ENCODE measurements around the gene SAG. TPM values are rescaled to one million over a fixed set of nuclear protein-coding genes. Genes with fewer than 3 reads are reported as not detected.

The SAG gene
- total RNA-seq, 1 donor from 2014 or later = not detected

DNA sequence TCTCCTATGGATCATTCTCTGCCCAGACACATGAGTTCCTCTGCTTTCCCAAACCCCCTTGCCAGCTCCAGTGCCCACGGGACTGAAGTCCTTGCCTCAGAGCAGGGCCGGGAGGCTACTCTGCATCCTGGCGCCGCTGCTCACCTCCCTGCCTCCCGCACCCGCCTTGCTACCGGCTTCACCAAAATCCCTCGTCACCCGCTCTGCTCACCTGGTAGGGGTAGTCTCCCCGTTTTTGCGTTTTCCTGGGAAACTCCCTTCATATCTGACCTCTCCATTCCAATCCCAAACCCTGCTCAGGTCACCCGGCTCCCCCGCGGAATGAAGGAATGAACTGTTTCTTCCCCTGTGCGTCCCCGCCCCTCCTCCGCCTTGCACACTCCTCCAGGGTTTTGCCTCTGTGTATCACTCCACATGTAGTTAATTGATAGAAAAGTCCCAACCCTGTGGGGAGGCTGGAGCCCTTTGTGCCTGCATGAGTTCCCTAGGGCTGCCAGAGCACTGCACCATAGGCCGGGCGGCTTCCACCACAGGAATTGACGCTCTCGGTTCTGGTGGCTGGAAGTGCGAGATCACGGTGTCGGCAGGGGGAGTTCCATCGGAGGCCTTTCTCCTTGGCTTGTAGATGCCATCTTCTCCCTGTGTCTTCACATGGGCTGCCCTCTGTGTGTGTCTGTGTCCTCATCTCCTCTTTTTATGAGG, 44.7 kb downstream of the SAG start:
- DNase-seq (ENCODE audit: low spot score) = peak; percentile 53
- intact Hi-C loops (cut with DNase I) = no loop called here

DNA sequence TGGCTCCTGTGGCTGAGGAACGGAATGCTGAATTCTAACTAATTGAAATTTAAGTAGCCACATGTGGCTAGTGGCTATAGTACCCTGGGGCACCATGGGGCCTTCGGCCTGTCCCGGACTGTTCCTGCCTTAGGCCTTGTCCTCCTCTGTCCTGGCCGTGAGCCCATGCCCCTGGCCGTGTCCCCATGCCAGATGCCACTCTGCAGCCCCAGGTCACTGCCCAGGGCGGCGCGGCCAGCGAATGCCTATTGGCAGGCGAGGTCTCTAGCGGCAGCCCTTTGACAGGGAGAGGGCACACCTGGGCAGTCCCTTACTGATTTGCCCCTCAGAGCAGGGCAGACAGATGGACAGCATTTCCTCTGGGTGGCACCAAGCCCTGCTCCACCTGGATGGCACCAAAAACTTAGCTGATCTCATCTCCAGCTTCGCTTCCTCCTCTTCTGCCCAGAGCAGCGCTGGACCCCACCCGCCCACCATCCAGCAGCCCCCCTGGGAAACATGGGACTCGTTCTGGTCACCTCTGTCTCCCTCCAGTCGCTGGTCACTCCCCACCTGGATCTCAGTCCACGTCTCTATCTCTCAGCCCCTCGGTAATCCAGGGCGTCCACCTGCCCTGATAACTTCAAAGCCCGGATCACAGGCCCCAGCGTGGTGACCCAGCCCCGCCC, 45.6 kb downstream of the SAG start:
- peak; percentile 61 for DNase-seq (ENCODE audit: low spot score)
- intact Hi-C loops (cut with DNase I) = no loop called here

DNA sequence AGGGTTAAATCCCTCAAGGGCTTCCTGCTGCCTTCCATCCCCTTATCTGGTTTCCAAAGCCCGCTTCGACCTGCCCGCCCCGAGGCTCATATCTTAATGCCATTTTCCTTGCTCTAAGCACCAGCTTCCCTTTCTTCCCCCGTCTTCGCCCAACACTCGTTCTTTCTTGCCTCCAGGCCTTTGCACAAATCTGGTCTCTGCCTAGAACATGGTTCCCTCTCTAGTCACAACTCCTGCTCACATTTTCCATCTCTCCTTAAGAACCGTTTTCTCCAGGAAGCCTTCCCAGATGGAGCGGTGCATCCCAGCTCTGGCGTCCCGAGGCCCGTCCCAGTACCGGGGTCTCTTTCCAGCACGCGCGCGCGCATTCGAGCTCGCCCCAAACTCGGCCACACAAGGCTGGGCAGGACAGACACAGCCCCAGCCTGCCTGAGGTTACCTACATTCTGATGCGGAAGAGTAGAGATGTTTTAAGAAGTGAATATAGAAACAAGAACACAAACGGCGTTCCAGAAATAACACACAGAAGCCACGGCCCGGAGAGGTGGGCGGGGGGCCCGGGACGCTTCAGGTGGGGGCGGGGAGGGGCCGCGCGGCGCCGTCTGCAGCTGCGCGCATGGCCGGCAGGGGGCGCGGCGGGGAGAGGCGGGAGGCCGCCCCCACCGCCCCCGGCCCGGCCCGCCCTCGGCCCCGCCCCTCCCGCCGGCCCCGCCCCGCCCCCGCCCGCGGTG, 46.3 kb downstream of the SAG start, which contains the start of gene DGKD:
TSS of gene DGKD (plus strand) at position 726 of the 731 bp plus-strand sequence. CDS start 25 bp downstream, outside the sequence.
- DNase-seq (ENCODE audit: low spot score) = peak; percentile 83
- intact Hi-C loops (cut with DNase I) = loop anchor here (2.0 kb wide), 2 partner anchors 33 to 89 kb away; no protein-coding TSS in a partner anchor

DNA sequence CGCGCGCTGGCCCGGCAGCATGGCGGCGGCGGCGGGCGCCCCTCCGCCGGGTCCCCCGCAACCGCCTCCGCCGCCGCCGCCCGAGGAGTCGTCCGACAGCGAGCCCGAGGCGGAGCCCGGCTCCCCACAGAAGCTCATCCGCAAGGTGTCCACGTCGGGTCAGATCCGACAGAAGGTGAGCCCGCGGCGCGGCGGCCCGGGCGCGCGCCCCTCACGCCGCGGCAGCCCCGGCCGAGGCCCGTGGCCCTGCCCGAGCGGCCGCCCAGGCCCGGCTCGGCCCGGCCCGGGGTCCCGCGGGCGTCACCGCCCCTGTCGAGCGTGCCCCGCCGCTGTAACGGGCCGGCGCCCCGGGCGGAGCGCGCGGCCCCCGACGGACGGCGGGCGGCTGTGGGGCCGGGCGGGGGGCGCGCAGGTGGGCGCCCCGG, 46.9 kb downstream of the SAG start:
- no peak for DNase-seq (ENCODE audit: low spot score)
- intact Hi-C loops (cut with DNase I) = loop anchor here (2.0 kb wide), 2 partner anchors 32 to 88 kb away; no protein-coding TSS in a partner anchor

DNA sequence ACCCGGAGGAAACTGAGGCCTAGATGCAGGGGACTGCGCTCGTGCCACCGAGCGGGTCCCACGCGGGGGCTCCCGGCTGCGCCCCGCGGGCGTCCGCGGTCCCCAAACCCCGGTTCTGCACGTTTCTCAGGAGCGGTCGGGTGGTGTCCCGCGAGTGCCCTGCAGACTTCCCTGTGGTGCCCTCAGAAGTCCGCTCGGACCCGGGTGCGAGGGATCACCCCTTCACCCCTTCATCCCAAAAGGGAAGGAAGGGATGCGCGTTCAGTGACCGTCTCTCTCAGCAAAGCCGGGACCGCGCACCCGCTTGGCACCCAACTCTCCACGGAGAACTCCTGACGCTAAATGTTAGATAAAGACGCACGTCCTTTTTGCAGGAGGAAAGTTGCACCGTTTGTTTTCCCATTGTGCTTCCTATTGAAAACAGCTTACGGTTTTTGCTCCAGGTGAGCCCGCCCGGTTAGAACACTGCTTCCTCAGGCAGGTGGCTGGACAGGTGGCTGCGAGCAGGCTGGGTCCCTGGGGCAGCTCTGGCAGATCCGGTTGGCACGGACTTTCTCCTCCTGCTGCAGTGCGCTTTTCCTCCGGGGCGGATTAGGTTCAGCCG, 47.5 kb downstream of the SAG start:
- DNase-seq (ENCODE audit: low spot score) = no peak
- intact Hi-C loops (cut with DNase I) = loop anchor here (2.0 kb wide), 2 partner anchors 32 to 88 kb away; no protein-coding TSS in a partner anchor

DNA sequence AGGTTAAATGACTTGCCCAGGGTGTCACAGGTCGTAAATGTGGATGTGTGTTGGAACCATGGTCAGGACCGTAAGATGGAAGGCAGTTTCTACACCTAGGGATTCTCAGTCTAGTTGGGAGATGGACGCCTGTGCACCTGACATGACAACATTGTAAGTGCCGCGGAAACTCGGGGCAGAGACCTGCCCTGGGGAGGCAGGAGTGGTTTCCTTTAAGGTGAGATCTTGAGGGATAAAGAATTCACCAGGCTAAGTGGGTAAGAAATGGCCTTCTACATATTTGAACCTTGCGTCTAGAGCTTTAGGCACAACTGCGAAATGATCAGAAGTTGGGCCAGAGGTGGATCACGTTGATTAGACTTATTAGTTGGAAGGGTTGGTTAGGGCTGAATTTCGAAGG, 48.3 kb downstream of the SAG start:
- intact Hi-C loops (cut with DNase I) = loop anchor here (2.0 kb wide), 2 partner anchors 31 to 87 kb away; no protein-coding TSS in a partner anchor
- no peak for DNase-seq (ENCODE audit: low spot score)

DNA sequence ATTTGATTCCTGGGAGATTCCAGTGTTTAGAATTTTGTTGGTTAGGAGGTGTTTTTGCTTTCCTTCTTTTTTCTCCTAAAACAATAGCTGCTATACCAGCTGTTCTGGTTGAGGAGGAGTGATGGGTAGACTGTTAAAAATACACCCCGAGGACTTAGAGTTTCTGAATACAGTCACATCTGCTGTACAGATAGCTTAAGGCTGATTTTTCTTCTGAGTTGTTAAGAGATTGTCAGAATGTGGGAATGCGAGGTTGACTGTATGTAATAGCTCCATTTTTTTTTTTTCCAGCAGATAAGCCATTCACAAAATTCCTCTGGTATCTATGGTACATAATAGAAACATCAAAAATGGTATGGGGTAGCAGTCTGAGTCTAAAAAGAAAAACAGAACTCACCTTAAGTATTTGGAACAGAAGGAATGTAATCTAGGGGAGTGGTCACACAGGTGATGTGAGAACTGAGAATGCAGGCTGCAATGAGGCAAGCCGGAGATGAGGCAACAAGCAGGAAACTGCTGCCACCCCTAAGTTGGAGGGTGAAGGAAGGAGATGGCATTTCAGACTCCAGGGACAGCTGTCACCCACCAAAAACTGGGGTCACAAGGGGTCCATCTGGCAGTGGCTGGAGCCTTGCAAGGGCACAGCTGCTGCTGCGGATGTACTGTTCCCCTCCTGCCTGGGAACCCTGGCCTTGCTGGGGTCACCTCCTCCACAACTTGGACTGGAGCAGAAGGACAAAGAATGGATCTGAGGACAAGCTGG, 49.1 kb downstream of the SAG start:
- intact Hi-C loops (cut with DNase I) = no loop called here
- peak; percentile 81 for DNase-seq (ENCODE audit: low spot score)

DNA sequence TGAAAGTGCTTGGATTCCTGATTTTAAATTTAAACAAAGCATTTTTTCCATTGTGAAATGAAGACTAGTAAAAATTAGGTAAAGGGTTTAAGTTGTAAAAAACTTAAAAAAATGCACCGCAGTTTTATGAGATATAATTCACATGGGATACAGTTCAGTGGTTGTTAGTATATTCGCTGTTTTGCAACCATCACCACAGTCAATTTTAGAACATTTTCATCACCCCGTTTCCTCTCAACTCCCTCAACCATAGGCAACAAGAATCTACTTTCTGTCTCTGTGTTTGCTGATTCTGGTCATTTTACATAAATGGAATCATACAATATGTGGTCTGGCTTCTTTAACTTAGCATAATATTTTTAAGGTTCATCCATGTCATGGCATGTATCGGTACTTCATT, 50.7 kb downstream of the SAG start:
- DNase-seq (ENCODE audit: low spot score) = no peak
- intact Hi-C loops (cut with DNase I) = no loop called here

DNA sequence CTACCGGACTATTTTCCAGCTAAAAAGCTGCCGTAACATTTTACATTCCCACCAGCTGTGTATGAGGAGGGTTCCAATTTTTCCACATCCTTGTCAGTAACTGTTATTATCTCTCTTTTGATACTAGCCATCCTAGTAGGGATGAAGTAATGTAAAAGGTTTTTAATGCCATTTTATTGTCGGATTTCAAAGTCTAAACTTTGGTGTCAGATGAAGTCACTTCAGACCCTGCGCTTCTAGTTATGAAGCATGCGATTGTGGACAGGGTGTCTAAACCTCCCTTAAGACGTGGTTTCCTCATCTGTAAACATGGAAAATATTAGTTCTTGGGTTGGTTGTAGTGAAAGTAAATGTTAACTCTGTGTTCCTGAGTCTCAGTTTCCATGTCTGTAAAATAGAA, 51.3 kb downstream of the SAG start:
- no peak for DNase-seq (ENCODE audit: low spot score)
- intact Hi-C loops (cut with DNase I) = no loop called here

DNA sequence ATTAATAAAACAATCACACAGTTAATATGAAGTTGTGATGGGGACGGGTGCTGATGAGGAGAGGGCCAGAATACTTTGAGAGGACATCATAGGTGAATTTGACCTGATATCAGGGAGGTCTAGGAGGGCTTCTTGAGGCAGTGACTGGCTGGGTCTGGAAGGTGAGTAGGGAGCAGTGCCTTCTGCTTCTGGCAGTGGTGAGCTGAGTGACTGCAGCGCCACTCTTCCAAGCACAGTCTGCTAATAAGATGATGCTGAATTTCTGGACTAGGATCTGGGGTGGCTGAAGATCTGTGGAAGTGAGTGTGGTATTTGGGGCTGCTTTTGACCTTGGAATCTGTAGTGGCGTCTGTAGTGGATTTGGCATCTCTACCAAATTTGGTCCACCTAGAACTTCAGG, 52.2 kb downstream of the SAG start:
- no peak for DNase-seq (ENCODE audit: low spot score)
- intact Hi-C loops (cut with DNase I) = no loop called here

DNA sequence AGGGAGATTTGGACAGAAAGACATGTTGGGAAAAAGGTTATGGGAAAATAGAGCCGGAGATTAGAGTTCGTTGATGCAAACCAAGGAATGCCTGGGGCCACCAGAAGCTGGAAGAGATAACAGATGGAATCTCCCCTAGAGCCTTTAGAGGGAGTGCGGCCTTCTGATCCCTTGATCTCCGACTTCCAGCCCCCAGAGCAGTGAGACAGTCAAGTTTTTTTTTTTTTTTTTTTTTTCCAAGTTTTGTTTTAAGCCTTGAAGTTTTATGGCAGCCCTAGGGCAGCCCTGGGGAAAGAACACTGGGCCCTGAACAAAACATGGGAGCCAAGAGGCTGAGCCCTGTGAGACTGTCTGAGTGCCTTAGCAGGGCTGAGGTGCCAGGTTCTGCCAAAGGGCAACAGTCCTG, 53.2 kb downstream of the SAG start:
- no peak for DNase-seq (ENCODE audit: low spot score)
- intact Hi-C loops (cut with DNase I) = no loop called here

DNA sequence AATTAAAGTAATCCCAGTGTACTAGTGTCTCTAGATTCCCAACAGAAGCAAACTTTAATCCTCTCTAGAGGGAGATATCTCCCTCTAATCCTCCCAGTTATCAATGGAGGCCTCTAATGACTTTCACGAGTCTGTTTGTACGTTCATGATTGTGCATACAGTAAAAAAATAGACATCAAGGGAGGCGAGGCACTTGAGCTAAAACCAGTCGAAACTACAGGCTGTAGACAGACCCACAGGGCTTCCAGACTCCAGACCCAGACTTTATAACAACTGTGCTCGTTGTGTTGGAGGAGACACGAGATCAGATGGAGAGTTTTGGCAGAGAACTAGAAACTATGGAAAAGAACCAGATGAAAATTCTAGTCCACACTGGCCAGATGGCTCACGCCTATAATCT, 53.7 kb downstream of the SAG start:
- intact Hi-C loops (cut with DNase I) = no loop called here

DNA sequence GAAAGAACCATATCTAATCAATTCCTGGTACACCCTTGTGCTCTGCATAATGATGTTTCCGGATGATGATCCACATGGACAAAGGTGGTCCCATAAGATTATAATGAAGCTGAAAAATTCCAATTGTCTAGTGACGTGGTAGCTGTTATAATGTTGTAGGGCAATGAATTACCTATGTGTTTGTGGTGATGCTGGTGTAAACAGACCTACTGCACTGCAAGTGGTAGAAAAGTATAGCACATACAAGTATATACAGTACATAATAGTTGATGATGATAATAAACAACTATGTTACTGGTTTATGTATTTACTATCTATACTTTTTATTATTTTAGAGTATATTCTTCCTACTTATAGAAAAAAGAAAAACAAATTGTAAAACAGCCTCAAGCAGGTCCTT, 55.1 kb downstream of the SAG start:
- intact Hi-C loops (cut with DNase I) = no loop called here
- DNase-seq (ENCODE audit: low spot score) = no peak

More for the DNA sequence above, 53.7 kb downstream of the SAG start:
- no peak for DNase-seq (ENCODE audit: low spot score)

DNA sequence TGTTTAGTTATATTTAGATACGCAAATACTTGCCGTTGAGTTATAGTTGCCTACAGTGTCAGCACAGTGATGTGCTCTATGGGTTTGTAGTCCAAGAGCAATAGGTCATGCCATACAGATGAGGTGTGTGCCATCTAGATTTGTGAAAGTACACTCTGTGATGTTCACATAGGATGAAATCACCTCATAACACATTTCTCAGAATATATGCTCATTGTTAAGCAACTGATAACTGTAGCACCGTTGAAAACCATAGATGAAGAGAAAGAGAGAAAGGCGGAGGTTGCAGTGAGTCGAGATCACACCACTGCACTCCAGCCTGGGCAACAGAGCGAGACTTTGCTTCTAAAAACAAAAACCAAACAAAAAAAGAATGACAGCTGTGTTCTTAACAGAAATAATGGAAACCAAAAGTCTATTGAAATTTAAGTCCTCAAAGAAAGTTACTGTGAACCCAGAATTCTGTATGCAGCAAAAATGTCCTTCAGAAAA, 56.2 kb downstream of the SAG start:
- DNase-seq (ENCODE audit: low spot score) = no peak
- intact Hi-C loops (cut with DNase I) = no loop called here

DNA sequence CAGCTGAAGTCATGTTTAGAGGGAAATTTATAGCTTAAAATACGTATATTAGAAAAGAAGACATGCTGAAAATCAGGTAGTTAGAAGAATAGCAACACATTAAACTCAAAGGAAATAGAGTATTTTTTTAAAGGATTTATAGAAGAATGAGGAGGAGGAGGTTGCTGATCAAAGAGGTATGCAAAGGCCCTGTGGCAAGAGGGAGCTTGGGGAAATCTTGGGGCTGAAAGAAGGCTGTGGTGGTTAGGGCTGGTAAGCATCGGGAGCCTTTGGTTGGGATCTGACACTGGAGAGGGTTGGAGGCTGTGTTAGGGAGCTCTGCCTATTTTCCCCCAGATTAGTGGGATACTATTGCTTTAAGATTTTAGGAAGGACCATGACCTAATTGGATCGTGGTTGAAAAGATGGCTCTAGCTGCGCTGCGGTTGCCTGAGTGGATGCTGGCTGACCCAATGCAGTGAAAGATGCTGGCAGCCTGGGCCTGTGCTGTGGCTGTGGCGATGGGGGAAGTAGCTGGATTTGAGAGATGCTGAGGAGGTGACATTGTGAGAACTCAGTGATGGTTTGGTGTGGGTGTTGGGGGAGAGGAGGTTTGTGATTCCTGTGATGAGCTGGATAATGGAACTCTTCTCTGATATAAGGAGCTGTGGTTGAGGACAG, 58.4 kb downstream of the SAG start:
- intact Hi-C loops (cut with DNase I) = no loop called here
- no peak for DNase-seq (ENCODE audit: low spot score)

DNA sequence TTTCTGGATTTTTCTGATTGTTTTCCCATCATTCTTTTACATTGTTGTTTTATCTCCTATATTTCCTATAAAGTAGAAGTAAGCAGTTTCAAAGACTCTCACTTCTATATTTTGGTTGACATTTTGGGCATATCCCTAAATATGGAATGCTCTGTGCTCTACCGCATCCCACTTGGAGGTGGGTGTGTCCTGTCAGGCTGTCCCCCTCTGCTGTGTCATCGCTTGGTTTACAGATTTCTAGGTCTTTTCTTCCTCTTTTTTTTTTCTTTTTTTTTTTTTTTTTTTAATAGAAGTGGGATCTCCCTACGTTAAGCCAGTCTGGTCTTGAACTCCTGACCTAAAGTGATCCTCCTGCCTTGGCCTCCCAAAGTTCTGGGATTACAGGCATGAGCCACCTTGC, 60.0 kb downstream of the SAG start:
- no peak for DNase-seq (ENCODE audit: low spot score)
- intact Hi-C loops (cut with DNase I) = no loop called here

DNA sequence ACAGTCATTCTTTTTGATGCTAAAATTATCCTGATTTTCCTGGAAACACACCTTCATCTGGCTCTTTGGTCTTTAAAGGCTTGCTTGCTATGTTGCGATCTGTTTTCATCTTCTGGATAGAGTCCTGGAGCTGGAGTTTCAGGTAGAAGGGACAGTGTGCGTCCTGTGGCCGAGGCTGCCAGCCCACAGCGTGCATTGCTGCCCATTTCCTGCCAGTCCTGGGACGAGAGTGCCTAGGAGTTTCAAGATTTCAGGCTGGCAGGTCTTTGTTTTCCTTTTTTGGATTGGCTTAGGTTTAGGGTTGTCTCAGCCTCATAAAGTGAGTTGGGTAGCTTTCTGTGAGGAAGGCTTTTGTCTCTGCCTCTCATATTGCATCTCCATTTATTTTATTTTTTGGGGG, 61.1 kb downstream of the SAG start:
- DNase-seq (ENCODE audit: low spot score) = no peak
- intact Hi-C loops (cut with DNase I) = no loop called here

DNA sequence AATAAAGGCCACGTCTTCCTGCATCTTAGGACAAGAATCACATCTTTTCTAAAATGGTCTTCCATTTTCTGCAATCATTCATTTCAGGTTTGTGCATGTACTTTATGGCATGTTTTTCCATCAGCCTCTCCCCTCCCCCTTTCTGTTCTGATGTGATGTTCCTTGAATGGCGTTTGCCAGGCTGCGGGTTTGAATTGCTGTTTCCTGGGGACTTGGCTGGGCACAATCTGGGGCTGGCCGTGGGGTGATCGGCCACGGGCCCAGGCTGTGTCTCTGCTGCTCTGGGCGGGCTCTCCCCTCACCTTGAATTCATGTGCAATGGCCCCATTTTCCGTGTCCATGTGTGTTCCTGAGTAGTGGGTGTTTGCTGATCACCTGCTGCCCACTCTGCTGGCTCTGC, 61.8 kb downstream of the SAG start:
- intact Hi-C loops (cut with DNase I) = no loop called here
- no peak for DNase-seq (ENCODE audit: low spot score)
